KOPT-K1 (cell line): ENCODE results near the gene TEX264.
"Not testable (repeated sequence)": the region's sequence is repeated elsewhere in the genome, so short reads cannot be mapped to it uniquely, and the experiment has no call there.

Experiments
- H3K27ac ChIP-seq: fragments of 200-600 bp; sonication (generic); 2 replicates; pipeline ENCODE4 v1.5.1; 2016; ENCODE audit warnings: antibody characterized with exemption, mild to moderate bottlenecking, low read depth, low read length; ENCODE audit not compliant: poor library complexity, severe bottlenecking
- H3K36me3 ChIP-seq: fragments of 200-600 bp; sonication (generic); 2 replicates; pipeline ENCODE4 v1.5.1; 2017; ENCODE audit warnings: antibody characterized with exemption, mild to moderate bottlenecking, low read length, moderate library complexity; ENCODE audit not compliant: insufficient read depth
- H3K9me3 ChIP-seq: fragments of 200-600 bp; sonication (generic); 2 replicates; pipeline ENCODE4 v1.5.1; 2017; ENCODE audit warnings: antibody characterized with exemption, low read length, mild to moderate bottlenecking; ENCODE audit not compliant: insufficient read depth, poor library complexity, severe bottlenecking

Gene TEX264

GRCh38 chr3:51670823-51671733 is at the start of gene TEX264:
Gene TEX264 (plus strand): TSS chr3:51671252. CDS start chr3:51674305, 3,053 bp downstream.
- Histone ChIP-seq H3K36me3 (peaks cover 21% of the 10 kb centered on the region; the same call in 1 of the 2 replicates), H3K27ac (peak within 1 kb of the TSS; percentile 94), H3K9me3 (no peaks in the 10 kb centered on the region)

- Histone ChIP-seq H3K27ac (no peak overlapping the region), H3K36me3 (peaks cover 3% of the 10 kb centered on the region; the same call in 1 of the 2 replicates), H3K9me3 (no peaks in the 10 kb centered on the region)
Observed at GRCh38 chr3:51622413-51622812, 48.6 kb upstream of the TEX264 start.

- Histone ChIP-seq H3K27ac (no peak overlapping the region), H3K36me3 (peaks cover 7% of the 10 kb centered on the region; the same call in 1 of the 2 replicates), H3K9me3 (no peaks in the 10 kb centered on the region)
Observed at GRCh38 chr3:51622868-51623267, 48.2 kb upstream of the TEX264 start.

GRCh38 chr3:51630513-51630912 is 40.5 kb upstream of the TEX264 start:
- Histone ChIP-seq H3K36me3 (peaks cover 78% of the 10 kb centered on the region), H3K27ac (no peak overlapping the region), H3K9me3 (no peaks in the 10 kb centered on the region)

GRCh38 chr3:51637144-51637940 is 33.7 kb upstream of the TEX264 start:
- H3K9me3 ChIP-seq = no peaks in the 10 kb centered on the region
- H3K36me3 ChIP-seq = peaks cover 97% of the 10 kb centered on the region

GRCh38 chr3:51637941-51638471 is 33.0 kb upstream of the TEX264 start:
- no peak overlapping the region for H3K27ac ChIP-seq
- peaks cover 98% of the 10 kb centered on the region for H3K36me3 ChIP-seq
- no peaks in the 10 kb centered on the region for H3K9me3 ChIP-seq

More at GRCh38 chr3:51637144-51637940, 33.7 kb upstream of the TEX264 start:
- no peak overlapping the region for H3K27ac ChIP-seq

GRCh38 chr3:51642462-51642861 is 28.6 kb upstream of the TEX264 start:
- no peaks in the 10 kb centered on the region for H3K9me3 ChIP-seq

GRCh38 chr3:51646091-51646490 is 25.0 kb upstream of the TEX264 start:
- Histone ChIP-seq H3K9me3 (no peaks in the 10 kb centered on the region), H3K27ac (no peak overlapping the region), H3K36me3 (peaks cover 82% of the 10 kb centered on the region)

More at GRCh38 chr3:51642462-51642861, 28.6 kb upstream of the TEX264 start:
- Histone ChIP-seq H3K36me3 (peaks cover 98% of the 10 kb centered on the region), H3K27ac (no peak overlapping the region)

- H3K27ac ChIP-seq, H3K9me3 ChIP-seq: not testable (repeated sequence)
- peaks cover 43% of the 10 kb centered on the region for H3K36me3 ChIP-seq
Observed at GRCh38 chr3:51652103-51652502, 18.9 kb upstream of the TEX264 start.

- peaks cover 43% of the 10 kb centered on the region for H3K36me3 ChIP-seq
- H3K27ac ChIP-seq, H3K9me3 ChIP-seq: not testable (repeated sequence)
Observed at GRCh38 chr3:51653409-51653808, 17.6 kb upstream of the TEX264 start.

- Histone ChIP-seq H3K36me3 (peaks cover 68% of the 10 kb centered on the region), H3K27ac (no peak overlapping the region), H3K9me3 (no peaks in the 10 kb centered on the region)
Observed at GRCh38 chr3:51657234-51657633, 13.8 kb upstream of the TEX264 start.

- Histone ChIP-seq H3K9me3 (no peaks in the 10 kb centered on the region), H3K27ac (no peak overlapping the region), H3K36me3 (peaks cover 86% of the 10 kb centered on the region)
Observed at GRCh38 chr3:51659942-51660341, 11.1 kb upstream of the TEX264 start.

- H3K36me3 ChIP-seq = peaks cover 66% of the 10 kb centered on the region
- H3K9me3 ChIP-seq = no peaks in the 10 kb centered on the region
- no peak overlapping the region for H3K27ac ChIP-seq
Observed at GRCh38 chr3:51662456-51662855, 8.6 kb upstream of the TEX264 start.

- peaks cover 6% of the 10 kb centered on the region; the same call in 1 of the 2 replicates for H3K36me3 ChIP-seq
- no peak overlapping the region for H3K27ac ChIP-seq
Observed at GRCh38 chr3:51668756-51669155, 2.3 kb upstream of the TEX264 start.

More at GRCh38 chr3:51668756-51669155, 2.3 kb upstream of the TEX264 start:
- H3K9me3 ChIP-seq = no peaks in the 10 kb centered on the region
